ENCODE measurements around the gene SMCO2. TPM values are rescaled to one million over a fixed set of nuclear protein-coding genes. Genes with fewer than 3 reads are reported as not detected.

Gene SMCO2
- total RNA-seq, 3 donors from 2014 or later (not counting 1 experiment from before 2014, with no cell fraction given), result not detected

DNA sequence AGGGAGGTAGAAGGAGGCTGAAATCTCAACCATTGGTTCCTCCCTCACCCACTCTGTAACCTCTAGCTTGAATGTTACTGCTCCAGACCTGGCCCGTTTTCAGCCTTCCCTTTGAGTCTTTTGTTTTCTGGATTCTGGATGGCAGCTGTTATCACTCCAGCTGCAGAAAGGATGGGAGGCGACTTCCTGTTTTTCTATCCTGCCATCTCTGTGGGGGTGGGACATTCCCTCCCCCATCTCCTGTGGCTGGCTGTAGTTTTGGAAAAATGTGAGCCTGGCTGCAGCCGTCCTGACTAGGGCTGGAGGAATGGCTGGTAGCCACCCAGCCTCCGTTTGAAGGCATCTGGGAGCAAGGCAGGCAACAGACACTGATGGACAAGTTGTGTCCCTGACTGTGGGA, 74.5 kb downstream of the SMCO2 start:
- H3K27ac ChIP-seq (ENCODE audit: low read length), result no peak overlapping the region
- H3K27me3 Mint-ChIP-seq (ENCODE audit: low read depth in 2 of 2), result peaks cover 39 to 52% of the 10 kb centered on the region in 2 donors
- TF ChIP-seq, protein P1, sequence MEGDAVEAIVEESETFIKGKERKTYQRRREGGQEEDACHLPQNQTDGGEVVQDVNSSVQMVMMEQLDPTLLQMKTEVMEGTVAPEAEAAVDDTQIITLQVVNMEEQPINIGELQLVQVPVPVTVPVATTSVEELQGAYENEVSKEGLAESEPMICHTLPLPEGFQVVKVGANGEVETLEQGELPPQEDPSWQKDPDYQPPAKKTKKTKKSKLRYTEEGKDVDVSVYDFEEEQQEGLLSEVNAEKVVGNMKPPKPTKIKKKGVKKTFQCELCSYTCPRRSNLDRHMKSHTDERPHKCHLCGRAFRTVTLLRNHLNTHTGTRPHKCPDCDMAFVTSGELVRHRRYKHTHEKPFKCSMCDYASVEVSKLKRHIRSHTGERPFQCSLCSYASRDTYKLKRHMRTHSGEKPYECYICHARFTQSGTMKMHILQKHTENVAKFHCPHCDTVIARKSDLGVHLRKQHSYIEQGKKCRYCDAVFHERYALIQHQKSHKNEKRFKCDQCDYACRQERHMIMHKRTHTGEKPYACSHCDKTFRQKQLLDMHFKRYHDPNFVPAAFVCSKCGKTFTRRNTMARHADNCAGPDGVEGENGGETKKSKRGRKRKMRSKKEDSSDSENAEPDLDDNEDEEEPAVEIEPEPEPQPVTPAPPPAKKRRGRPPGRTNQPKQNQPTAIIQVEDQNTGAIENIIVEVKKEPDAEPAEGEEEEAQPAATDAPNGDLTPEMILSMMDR (IDR thresholded peaks at IDR 0.05), result no peak
- no peaks in the 10 kb centered on the region for H3K9me3 Mint-ChIP-seq
- no peak overlapping the region for H3K27ac Mint-ChIP-seq
- H3K9me3 ChIP-seq (ENCODE audit: control insufficient read depth, insufficient read depth, low read length), result no peaks in the 10 kb centered on the region
- no peak overlapping the region for H3K4me3 ChIP-seq (ENCODE audit: low read length)
- H3K4me1 Mint-ChIP-seq, result peaks cover 12 to 20% of the 10 kb centered on the region in 2 donors
- DNase-seq (no peak), ATAC-seq (no peak)
- intact Hi-C loops (cut with micrococcal nuclease), result no loop called here
- peak overlapping the region; percentile 29 for H3K4me3 Mint-ChIP-seq
- H3K36me3 ChIP-seq (ENCODE audit: control insufficient read depth, insufficient read depth, low read length), result no peaks in the 10 kb centered on the region
- 87% methylated on average over 4 of the region's 4 CpGs for WGBS (ENCODE audit: insufficient coverage)
- no peaks in the 10 kb centered on the region for H3K27me3 ChIP-seq (ENCODE audit: control insufficient read depth, insufficient read depth, low read length)
- H3K36me3 Mint-ChIP-seq, result no peaks in the 10 kb centered on the region
- H3K4me1 ChIP-seq (ENCODE audit: control insufficient read depth, insufficient read depth, low read length), result peaks cover 16% of the 10 kb centered on the region

DNA sequence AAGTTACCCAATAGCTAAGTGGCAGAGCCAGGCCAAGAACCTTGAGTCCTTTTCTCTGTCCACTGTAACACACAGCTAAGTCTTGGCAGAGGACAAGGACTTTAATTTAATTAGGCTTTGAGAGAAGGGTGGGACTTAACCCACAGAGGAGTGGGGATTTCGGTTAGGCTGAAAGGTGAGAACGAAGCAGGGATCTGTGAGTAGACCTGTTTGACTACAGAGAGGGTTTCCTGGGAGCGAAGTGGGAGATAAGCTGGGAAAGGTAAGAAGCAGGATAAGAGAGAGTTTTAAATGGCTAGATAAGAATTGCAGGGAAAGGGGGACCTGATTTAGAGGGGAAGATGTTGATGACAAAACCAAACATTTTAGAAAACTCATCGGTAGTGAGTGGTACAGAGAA, 75.4 kb downstream of the SMCO2 start:
- no peak for DNase-seq
- ATAC-seq, result no peak
- Mint-ChIP-seq H3K27ac (peak overlapping the region in 1 of 2 donors; percentile 10), H3K9me3 (no peaks in the 10 kb centered on the region), H3K27me3 (ENCODE audit: low read depth in 2 of 2) (peaks cover 36 to 49% of the 10 kb centered on the region in 2 donors), H3K36me3 (no peaks in the 10 kb centered on the region), H3K4me1 (peaks cover 12 to 20% of the 10 kb centered on the region in 2 donors), H3K4me3 (peak overlapping the region; percentile 77)
- intact Hi-C loops (cut with micrococcal nuclease), result no loop called here
- no peaks in the 10 kb centered on the region for H3K36me3 ChIP-seq (ENCODE audit: control insufficient read depth, insufficient read depth, low read length)
- TF ChIP-seq, protein P1 (IDR thresholded peaks at IDR 0.05), result no peak
- H3K4me1 ChIP-seq (ENCODE audit: control insufficient read depth, insufficient read depth, low read length), result peaks cover 16% of the 10 kb centered on the region
- 96% methylated on average over 4 of the region's 4 CpGs for WGBS (ENCODE audit: insufficient coverage)
- no peaks in the 10 kb centered on the region for H3K9me3 ChIP-seq (ENCODE audit: control insufficient read depth, insufficient read depth, low read length)
- no peaks in the 10 kb centered on the region for H3K27me3 ChIP-seq (ENCODE audit: control insufficient read depth, insufficient read depth, low read length)
- H3K27ac ChIP-seq (ENCODE audit: low read length), result no peak overlapping the region
- no peak overlapping the region for H3K4me3 ChIP-seq (ENCODE audit: low read length)

DNA sequence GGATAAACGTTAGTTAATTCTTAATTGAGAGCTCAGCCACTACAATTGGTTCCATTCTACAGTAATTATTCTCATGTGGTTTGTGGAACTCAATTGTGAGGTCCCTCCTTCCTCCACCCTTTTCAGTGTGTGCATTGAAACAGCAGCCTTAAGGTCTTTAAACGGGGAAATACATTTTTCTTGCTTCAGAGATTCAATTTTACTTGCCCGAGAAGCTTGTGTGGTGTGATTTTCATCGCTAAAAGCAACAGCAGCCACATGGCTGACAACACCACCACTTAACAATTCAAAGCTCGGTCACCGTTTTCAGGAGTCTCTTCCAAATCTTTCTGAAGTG, 76.7 kb downstream of the SMCO2 start:
- TF ChIP-seq, protein P1 (IDR thresholded peaks at IDR 0.05), result no peak
- Histone ChIP-seq H3K27ac (ENCODE audit: low read length) (peak overlapping the region; percentile 51), H3K4me3 (ENCODE audit: low read length) (peak overlapping the region; percentile 55), H3K27me3 (ENCODE audit: control insufficient read depth, insufficient read depth, low read length) (no peaks in the 10 kb centered on the region), H3K36me3 (ENCODE audit: control insufficient read depth, insufficient read depth, low read length) (no peaks in the 10 kb centered on the region), H3K4me1 (ENCODE audit: control insufficient read depth, insufficient read depth, low read length) (peaks cover 16% of the 10 kb centered on the region), H3K9me3 (ENCODE audit: control insufficient read depth, insufficient read depth, low read length) (no peaks in the 10 kb centered on the region)
- ATAC-seq (peak; percentile 6 to 8 (median 8)), DNase-seq (no peak)
- no peaks in the 10 kb centered on the region for H3K9me3 Mint-ChIP-seq
- H3K27ac Mint-ChIP-seq, result peak overlapping the region; percentile 85 to 88
- intact Hi-C loops (cut with micrococcal nuclease), result no loop called here
- 2% methylated on average over 6 of the region's 6 CpGs for WGBS (ENCODE audit: insufficient coverage)
- H3K4me3 Mint-ChIP-seq, result peak overlapping the region; percentile 97
- H3K36me3 Mint-ChIP-seq, result no peaks in the 10 kb centered on the region
- peaks cover 12 to 20% of the 10 kb centered on the region in 2 donors for H3K4me1 Mint-ChIP-seq
- peaks cover 33 to 41% of the 10 kb centered on the region in 2 donors for H3K27me3 Mint-ChIP-seq (ENCODE audit: low read depth in 2 of 2)

All from natural killer cell (primary cell).